ENCODE measurements around the gene TSPAN9.

DNA sequence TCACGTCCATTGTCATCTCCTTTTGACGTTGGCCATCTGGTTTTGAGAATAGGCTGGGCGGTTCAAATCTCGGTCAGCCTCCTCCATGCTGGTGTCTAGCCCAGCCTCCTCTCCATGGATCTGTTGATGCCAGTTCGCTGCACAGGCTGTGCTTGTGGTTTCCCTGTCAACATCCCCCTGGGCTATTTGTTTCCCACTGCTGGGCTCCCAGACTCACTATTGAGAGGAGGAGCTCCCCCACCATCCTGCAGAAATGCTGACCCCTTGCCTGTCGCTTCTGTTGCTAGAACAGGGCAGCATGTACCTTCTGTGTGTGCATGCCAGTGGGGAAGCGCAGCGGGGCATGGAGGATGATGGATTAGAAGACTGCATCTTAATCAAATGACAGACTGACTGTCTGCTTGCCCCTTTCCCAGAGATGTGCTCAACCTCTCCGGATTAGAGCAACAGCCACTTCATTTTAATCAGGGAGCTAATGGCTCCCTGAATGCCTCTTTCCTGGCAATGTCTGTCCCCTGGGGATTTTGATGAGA, 170.5 kb downstream of the TSPAN9 start:
- no peak for TF ChIP-seq SREBF2 (IDR thresholded peaks at IDR 0.05)
- TF ChIP-seq, protein P1, sequence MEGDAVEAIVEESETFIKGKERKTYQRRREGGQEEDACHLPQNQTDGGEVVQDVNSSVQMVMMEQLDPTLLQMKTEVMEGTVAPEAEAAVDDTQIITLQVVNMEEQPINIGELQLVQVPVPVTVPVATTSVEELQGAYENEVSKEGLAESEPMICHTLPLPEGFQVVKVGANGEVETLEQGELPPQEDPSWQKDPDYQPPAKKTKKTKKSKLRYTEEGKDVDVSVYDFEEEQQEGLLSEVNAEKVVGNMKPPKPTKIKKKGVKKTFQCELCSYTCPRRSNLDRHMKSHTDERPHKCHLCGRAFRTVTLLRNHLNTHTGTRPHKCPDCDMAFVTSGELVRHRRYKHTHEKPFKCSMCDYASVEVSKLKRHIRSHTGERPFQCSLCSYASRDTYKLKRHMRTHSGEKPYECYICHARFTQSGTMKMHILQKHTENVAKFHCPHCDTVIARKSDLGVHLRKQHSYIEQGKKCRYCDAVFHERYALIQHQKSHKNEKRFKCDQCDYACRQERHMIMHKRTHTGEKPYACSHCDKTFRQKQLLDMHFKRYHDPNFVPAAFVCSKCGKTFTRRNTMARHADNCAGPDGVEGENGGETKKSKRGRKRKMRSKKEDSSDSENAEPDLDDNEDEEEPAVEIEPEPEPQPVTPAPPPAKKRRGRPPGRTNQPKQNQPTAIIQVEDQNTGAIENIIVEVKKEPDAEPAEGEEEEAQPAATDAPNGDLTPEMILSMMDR (IDR thresholded peaks at IDR 0.05): no peak
- TF ChIP-seq RAD21 (conservative IDR thresholded peaks at IDR 0.05 in 1 of 2, IDR thresholded peaks at IDR 0.05 in 1 of 2): no peak
- TF ChIP-seq PHF8 (IDR thresholded peaks at IDR 0.05; ENCODE audit: borderline replicate concordance, low read depth): no peak
- TF ChIP-seq ESRRA (IDR thresholded peaks at IDR 0.05; ENCODE audit: borderline replicate concordance, low read length): no peak
- no peak for TF ChIP-seq POLR2A (IDR thresholded peaks at IDR 0.05; ENCODE audit: low read length)
- TF ChIP-seq MYC (IDR thresholded peaks at IDR 0.05; ENCODE audit: borderline replicate concordance, low read length): no peak
- no peak for TF ChIP-seq EP300 (IDR thresholded peaks at IDR 0.05)
- no peak for TF ChIP-seq MAZ (IDR thresholded peaks at IDR 0.05; ENCODE audit: borderline replicate concordance, low read depth, low read length)
